Stimulated activated CD4-positive, alpha-beta T cell treated with anti-CD3 and anti-CD28 coated beads, Interleukin-4, amount 100 ng/mL, for 4 hours (primary cell): Measurements from ENCODE around the gene ABCA3.
"Not testable (repeated sequence)": the region's sequence is repeated elsewhere in the genome, so short reads cannot be mapped to it uniquely, and the experiment has no call there.

Experiments
- DNase-seq, 2 experiments: peaks; one replicate each; pipeline ENCODE4 v3.0.0-alpha.2; 2020

ABCA3 gene

DNA sequence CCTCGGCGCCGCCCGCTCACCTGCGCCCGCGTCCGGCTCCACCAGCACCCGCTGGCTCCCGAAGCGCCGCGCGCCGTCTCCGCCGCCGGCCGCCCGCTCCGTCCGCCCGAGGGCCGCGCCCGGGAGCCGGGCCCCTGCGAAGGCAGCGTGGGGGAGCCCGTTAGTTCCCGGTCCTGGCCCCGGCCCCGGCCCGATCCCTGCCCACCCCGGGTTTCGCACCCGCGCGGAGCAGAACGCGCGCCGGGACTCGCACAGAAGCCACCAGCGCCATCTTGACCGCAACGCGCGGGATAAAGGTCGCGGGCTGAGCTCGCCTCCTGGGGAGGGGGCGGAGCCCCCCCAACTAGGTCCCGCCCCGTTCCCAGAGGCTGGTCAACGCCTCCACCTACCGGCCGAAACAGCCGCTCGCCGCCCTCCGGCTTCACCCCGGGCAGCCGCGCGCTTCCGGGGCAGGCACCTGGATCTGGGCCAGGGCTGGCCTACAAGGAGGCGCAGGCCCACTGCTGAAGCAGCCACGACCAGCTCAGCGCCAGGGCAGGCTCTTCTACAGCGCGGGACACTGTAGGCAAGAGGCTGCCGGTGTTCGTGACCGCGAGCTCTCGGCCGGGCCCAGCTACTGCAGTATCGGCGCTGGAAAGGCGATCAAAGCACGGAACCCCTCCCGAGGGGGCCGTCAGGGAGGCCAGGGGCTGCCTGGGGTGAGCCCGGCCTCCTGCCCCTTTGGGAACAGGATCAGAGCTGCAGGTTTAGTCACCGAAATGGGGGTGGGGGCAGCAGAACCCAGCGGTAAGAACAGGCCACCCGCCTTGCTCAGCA lies 89.0 kb downstream of the ABCA3 start, which contains the start of gene ECI1:
Gene ECI1, minus strand, starts transcription at position 292 of the 816 bp plus-strand sequence. Its CDS starts 21 bp downstream, at position 271.
- DNase-seq = peak; percentile 74 to 75

GRCh38 chr16:2250652-2251295 lies 89.8 kb downstream of the ABCA3 start:
- DNase-seq = peak; percentile 36 to 37

DNA sequence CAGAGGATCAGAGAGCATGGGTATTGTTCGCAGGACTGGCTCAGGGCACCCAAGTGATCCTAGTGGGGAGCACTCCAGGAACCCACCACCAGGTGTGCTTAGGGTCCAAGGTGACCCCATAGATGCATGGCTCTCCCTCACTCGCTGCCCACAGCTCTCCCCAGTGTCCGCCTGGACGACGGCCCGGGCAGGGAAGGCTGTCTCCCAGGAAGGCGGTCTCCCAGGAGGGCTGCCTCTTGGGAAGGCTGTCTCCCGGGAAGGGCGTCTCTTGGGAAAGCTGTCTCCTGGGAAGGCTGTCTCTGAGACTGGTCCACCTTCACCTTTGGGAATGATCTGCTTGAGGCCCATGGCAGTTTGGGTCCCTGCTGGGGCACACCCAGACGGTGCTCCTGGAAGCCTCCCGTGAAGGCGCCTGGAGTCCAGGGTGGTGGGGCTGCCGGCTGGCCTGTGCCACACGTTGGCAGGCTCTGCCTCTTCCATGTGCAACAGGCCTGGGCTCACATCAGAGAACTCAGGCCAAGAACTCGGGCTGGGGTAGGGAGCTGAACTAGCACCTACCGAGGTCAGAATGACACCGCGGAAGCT lies 94.1 kb downstream of the ABCA3 start:
- DNase-seq = no peak

GRCh38 chr16:2244926-2245795 lies 95.4 kb downstream of the ABCA3 start:
- no peak for DNase-seq

DNA sequence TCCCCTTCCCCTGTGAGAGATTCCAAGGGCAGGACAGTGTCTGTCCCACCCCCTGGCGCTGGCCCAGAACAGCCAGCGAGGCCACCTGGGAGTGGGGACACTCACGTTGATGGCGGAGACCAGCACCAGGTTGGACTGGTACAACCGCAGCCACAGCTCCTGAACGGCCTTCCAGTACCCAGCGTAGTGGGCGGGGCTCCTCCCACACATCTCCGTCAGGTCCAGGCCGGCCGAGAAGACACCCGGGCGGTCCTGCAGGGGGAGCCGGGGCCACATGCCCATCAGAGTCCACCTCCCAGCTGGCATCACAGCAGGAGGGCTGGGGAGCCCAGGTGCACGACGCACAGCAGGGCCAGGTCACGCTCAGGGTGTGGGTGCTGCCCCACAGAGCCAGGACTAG lies 96.2 kb downstream of the ABCA3 start:
- no peak for DNase-seq

GRCh38 chr16:2243781-2244180 lies 96.7 kb downstream of the ABCA3 start:
- no peak for DNase-seq

GRCh38 chr16:2243031-2243528 lies 97.4 kb downstream of the ABCA3 start:
- no peak for DNase-seq

GRCh38 chr16:2242598-2242997 lies 97.9 kb downstream of the ABCA3 start:
- no peak for DNase-seq

- DNase-seq = not testable (repeated sequence)
Measured at GRCh38 chr16:2240331-2240730, 100.2 kb downstream of the ABCA3 start.

- no peak for DNase-seq
Measured at GRCh38 chr16:2238838-2239675, 101.5 kb downstream of the ABCA3 start.

DNA sequence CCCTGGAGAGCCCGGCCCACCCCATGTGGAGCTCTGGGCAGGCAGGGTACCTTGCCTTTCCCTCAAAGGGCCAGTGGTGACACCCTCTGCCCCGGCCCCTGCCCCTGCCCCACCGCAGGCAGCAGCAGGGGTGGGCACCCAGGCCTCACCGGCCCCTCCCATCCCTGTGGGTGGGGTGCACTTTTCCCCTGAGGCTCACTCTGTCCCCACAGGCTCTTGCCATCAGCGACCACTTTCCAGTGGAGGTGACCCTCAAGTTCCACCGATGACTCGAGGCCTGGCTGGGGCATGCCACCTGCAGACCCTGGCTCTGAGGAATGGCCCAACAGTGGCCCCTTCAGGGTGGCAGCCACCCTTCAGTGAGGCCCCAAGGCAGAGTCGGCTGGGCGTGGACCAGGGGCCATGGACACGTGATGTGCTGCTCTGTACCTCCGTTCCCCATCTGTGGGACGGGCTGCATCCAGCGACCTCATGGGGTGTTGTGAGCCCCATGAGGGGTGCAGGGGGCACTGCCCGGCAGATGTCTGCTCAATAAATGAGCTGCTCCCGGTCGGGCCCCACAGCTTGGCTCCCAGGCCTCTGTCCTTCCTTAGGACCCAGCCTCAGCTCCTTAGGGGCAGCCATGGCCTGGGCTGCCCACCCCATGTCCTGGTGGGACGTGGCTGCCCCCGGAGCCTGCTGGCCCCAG lies 102.2 kb downstream of the ABCA3 start:
- DNase-seq = no peak

DNA sequence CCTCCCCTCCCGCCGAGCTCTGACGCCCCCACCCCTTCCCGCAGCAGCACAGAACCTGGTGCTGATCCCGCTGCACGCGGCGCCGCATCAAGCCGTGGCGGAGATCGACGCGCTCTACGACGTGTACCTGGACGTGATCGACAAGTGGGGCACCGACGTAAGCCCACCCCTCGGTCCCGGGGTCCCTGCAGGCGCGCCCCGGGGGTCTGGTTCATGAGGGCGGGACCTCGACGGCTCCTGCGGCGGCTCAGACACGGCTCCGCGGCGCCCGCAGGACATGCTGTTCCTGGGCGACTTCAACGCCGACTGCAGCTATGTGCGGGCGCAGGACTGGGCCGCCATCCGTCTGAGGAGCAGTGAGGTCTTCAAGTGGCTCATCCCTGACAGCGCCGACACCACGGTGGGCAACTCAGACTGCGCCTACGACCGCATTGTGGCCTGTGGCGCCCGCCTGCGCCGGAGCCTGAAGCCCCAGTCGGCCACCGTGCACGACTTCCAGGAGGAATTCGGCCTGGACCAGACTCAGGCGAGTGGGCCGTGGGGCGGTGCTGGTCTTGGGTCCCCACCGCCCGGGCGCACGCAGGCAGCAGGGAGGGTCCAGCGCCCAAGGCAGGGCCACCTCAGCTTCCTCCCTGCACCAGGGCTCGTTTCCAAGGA lies 102.9 kb downstream of the ABCA3 start:
- no peak for DNase-seq

DNA sequence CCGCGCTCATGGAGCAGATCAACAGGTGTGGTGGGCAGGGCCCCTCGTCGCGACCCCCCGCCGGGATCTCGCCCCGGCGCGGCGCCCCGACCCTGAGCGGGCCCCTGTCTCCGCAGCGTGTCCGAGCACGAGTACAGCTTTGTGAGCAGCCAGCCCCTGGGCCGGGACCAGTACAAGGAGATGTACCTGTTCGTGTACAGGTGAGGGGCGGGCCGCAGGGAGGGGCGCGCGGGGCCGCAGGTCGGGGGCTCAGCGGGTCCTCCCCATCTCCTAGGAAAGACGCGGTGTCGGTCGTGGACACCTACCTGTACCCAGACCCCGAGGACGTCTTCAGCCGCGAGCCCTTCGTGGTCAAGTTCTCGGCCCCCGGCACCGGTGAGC lies 103.4 kb downstream of the ABCA3 start:
- no peak for DNase-seq

- no peak for DNase-seq
Measured at GRCh38 chr16:2236337-2237101, 104.0 kb downstream of the ABCA3 start, which contains the start of gene DNASE1L2. Gene DNASE1L2 (plus strand): TSS chr16:2236444. CDS start chr16:2236817, 373 bp downstream.

DNA sequence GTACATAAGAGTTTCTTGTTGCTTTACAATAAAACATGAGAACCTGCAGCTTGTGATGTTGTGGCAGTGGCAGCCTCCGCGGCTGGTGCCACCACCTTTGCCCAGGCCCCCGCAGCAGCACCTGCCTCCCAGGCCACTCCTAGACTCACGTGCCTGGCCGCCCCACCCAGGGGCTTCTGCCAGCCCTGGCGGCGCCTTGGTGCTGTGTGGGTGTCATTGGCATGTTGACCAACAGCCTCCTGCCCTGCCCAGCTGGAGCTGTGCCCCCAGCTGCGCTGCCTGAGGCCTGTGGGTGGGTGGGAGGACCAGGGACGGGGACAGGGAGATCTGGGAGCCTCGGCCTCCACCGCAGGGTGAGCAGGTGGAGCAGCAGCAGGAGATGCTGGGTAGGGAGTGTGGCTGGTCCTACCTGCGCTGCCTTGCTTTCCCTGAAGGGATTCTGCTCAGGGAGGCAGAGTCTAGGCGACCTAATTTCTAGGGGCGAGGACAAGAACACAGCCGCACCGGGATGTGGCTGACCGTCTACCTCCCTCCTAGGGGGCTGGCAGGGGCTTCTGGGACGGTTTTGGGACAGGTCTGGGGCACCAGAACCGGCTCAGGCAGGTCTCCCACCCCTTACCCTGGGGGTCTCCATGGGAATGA lies 104.7 kb downstream of the ABCA3 start:
- DNase-seq = no peak

DNA sequence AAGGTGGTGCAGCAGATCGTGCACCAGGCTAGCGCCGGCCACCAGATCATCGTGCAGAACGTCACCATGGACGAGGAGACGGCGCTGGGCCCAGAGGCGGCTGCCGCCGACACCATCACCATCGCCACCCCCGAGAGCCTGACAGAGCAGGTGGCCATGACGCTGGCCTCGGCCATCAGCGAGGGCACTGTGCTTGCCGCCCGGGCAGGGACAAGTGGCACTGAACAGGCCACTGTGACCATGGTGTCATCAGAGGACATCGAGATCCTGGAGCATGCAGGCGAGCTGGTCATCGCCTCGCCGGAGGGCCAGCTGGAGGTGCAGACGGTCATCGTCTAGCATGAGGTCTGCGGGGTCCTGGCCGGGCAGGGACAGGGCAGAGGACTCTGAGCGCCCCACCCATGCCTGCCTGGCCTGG lies 105.3 kb downstream of the ABCA3 start:
- DNase-seq = no peak

GRCh38 chr16:2234813-2235170 lies 105.7 kb downstream of the ABCA3 start:
- DNase-seq = no peak

DNA sequence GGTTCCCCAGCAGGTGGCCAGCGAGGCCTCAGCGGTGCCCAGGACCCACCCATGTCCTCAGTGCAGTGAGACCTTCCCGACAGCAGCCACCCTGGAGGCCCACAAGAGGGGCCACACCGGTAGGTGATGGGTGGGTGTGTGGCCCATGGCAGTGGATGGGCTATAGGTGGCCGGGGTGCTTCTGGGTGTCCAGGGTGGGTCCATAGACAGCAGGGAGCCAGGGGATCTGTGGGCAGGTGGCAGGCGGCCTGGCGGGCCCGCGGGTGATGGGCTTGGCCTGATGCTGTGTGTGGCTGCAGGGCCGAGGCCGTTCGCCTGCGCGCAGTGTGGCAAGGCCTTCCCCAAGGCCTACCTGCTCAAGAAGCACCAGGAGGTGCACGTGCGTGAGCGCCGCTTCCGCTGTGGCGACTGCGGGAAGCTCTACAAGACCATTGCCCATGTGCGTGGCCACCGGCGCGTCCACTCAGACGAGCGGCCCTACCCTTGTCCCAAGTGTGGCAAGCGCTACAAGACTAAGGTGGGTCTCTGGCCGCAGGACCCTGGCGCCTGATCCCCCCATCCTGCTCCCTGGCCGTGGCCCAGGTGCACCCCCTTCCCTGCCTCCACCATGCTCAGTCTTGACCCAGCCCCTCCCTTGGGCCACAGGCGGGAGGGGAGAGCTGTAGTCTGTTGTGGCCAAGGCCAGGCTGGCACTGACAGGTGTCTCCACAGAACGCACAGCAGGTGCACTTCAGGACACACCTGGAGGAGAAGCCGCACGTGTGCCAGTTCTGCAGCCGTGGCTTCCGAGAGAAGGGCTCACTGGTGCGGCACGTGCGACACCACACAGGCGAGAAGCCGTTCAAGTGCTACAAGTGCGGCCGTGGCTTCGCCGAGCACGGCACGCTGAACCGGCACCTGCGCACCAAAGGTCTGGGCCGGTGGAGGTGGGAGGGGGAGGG lies 106.4 kb downstream of the ABCA3 start:
- no peak for DNase-seq
